Gastrocnemius medialis (tissue), 4 donors: Measurements from ENCODE around the gene MAPKAP1.

Experiments
- POLR2A ChIP-seq, 2 donors: fragments of 450-650 bp; IDR thresholded peaks; one replicate each; pipeline ENCODE4 v1.6.1; 2017; ENCODE audit warnings: antibody characterized with exemption in 2 of 2, mild to moderate bottlenecking in 2 of 2, moderate library complexity in 2 of 2
- TF ChIP-seq, protein P1 (sequence below), 5 experiments: fragments of 450-650 bp in 3 of 5; fragments of 200-600 bp in 2 of 5; sonication (generic) in 2 of 5; IDR thresholded peaks in 4 of 5; conservative IDR thresholded peaks in 1 of 5; 1 replicate in 4 of 5; 2 replicates in 1 of 5; pipeline ENCODE4 v1.5.1; 2016 to 2019; ENCODE audit warnings: antibody characterized with exemption in 5 of 5, mild to moderate bottlenecking in 3 of 5, moderate library complexity in 3 of 5

DNA sequence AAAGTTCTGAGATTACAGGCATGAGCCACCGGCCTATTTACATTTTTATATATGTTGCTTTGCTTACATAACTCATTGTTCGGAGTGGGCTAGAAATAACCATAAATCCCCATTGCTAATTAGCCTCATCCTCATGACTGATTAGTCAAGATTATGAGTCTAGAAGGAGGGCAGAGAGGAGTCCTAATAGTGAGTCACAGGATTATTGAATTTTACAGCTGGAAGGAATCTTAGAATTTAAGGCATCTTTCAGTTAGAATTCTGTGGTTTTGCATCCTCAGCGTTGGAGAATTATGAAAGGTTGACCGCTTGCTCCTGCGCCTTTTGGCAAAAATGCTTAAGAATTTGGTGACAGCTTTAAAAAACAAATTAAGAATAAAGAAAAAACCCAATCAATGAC is 37.6 kb upstream of the MAPKAP1 start:
- TF ChIP-seq, protein P1, sequence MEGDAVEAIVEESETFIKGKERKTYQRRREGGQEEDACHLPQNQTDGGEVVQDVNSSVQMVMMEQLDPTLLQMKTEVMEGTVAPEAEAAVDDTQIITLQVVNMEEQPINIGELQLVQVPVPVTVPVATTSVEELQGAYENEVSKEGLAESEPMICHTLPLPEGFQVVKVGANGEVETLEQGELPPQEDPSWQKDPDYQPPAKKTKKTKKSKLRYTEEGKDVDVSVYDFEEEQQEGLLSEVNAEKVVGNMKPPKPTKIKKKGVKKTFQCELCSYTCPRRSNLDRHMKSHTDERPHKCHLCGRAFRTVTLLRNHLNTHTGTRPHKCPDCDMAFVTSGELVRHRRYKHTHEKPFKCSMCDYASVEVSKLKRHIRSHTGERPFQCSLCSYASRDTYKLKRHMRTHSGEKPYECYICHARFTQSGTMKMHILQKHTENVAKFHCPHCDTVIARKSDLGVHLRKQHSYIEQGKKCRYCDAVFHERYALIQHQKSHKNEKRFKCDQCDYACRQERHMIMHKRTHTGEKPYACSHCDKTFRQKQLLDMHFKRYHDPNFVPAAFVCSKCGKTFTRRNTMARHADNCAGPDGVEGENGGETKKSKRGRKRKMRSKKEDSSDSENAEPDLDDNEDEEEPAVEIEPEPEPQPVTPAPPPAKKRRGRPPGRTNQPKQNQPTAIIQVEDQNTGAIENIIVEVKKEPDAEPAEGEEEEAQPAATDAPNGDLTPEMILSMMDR (IDR thresholded peaks at IDR 0.05 in 4 of 5, conservative IDR thresholded peaks at IDR 0.05 in 1 of 5): no peak
- no peak for TF ChIP-seq POLR2A (IDR thresholded peaks at IDR 0.05)
